HG02571 (cell line): Measurements from ENCODE around the gene NHLRC3.
A peak's percentile ranks its signal among the peaks of the same experiment; 100 is the strongest.
"Not testable (repeated sequence)": the region's sequence is repeated elsewhere in the genome, so short reads cannot be mapped to it uniquely, and the experiment has no call there.

Experiments
- ATAC-seq: cut with Tn5 transposase; IDR thresholded peaks from one replicate; pipeline ENCODE4 v1.9.1; 2021; ENCODE audit warnings: mild to moderate bottlenecking, moderate library complexity; ENCODE audit not compliant: unreplicated experiment

NHLRC3 gene

GRCh38 chr13:39040206-39040605 is 1.9 kb downstream of the NHLRC3 start:
- ATAC-seq: no peak

- ATAC-seq: peak; percentile 76
Observed at GRCh38 chr13:39044536-39044935, 6.3 kb downstream of the NHLRC3 start.

GRCh38 chr13:39047560-39047959 is 9.3 kb downstream of the NHLRC3 start:
- no peak for ATAC-seq

GRCh38 chr13:39048806-39049205 is 10.6 kb downstream of the NHLRC3 start:
- no peak for ATAC-seq

- ATAC-seq: no peak
Observed at GRCh38 chr13:39049274-39049673, 11.0 kb downstream of the NHLRC3 start.

- no peak for ATAC-seq
Observed at GRCh38 chr13:39051157-39051556, 12.9 kb downstream of the NHLRC3 start.

GRCh38 chr13:39052944-39053343 is 14.7 kb downstream of the NHLRC3 start:
- ATAC-seq: no peak

- ATAC-seq: no peak
Observed at GRCh38 chr13:39054112-39054511, 15.9 kb downstream of the NHLRC3 start.

- ATAC-seq: no peak
Observed at GRCh38 chr13:39056018-39056417, 17.8 kb downstream of the NHLRC3 start.

GRCh38 chr13:39058040-39058439 is 19.8 kb downstream of the NHLRC3 start:
- ATAC-seq: no peak

- ATAC-seq: no peak
Observed at GRCh38 chr13:39062004-39062403, 23.7 kb downstream of the NHLRC3 start.

GRCh38 chr13:39072842-39073241 is 34.6 kb downstream of the NHLRC3 start:
- no peak for ATAC-seq

- ATAC-seq: no peak
Observed at GRCh38 chr13:39073983-39074382, 35.7 kb downstream of the NHLRC3 start.

- ATAC-seq: not testable (repeated sequence)
Observed at GRCh38 chr13:39086251-39086945, 48.1 kb downstream of the NHLRC3 start.

GRCh38 chr13:39091586-39091985 is 53.3 kb downstream of the NHLRC3 start:
- ATAC-seq: no peak

GRCh38 chr13:39095500-39095899 is 57.2 kb downstream of the NHLRC3 start:
- ATAC-seq: no peak

- ATAC-seq: no peak
Observed at GRCh38 chr13:39099231-39099630, 61.0 kb downstream of the NHLRC3 start.
